RWPE1 (cell line): Measurements from ENCODE around the gene SLC16A13.

Experiments used
- CTCF ChIA-PET: fragments of 350-600 bp; sonication (Branson Sonifier 250); formaldehyde crosslinking; extraction: SDS; loops from one replicate; lab custom pipeline; 2021; lab: Yijun Ruan, JAX
- POLR2A ChIA-PET: fragments of 400-600 bp; formaldehyde crosslinking; extraction: SDS; loops from one replicate; lab custom pipeline; 2020; ENCODE audit warnings: antibody characterized with exemption; ENCODE audit not compliant: low non-redundant PET; lab: Yijun Ruan, JAX
- DNase-seq: peaks from one replicate; pipeline ENCODE4 v3.0.0; 2012; ENCODE audit warnings: low spot score
- H3K27ac ChIP-seq: fragments of 450-650 bp; 2 replicates; pipeline ENCODE4 v1.5.1; 2017
- CTCF ChIP-seq: fragments of 450-650 bp; conservative IDR thresholded peaks from 2 replicates; pipeline ENCODE4 v1.5.1; 2017; ENCODE audit warnings: low read depth, mild to moderate bottlenecking

Gene SLC16A13

GRCh38 chr17:7011415-7011814 is 24.4 kb upstream of the SLC16A13 start:
- POLR2A ChIA-PET, result no interaction called here
- H3K27ac ChIP-seq, result no peak overlapping the region
- CTCF ChIA-PET, result interaction anchor here (0.5 to 1.5 kb wide), 2 partner anchors 53 to 97 kb away, joined by 3 to 5 read pairs; no protein-coding TSS in a partner anchor
- no peak for DNase-seq
- TF ChIP-seq CTCF, result no peak

- DNase-seq, result no peak
- TF ChIP-seq CTCF, result no peak
- peak overlapping the region; percentile 95 for H3K27ac ChIP-seq
- ChIA-PET CTCF (interaction anchor here (0.6 to 1.5 kb wide), 2 partner anchors 26 to 98 kb away, joined by 5 read pairs; no protein-coding TSS in a partner anchor), POLR2A (no interaction called here)
Observed at GRCh38 chr17:7011942-7012254, 23.9 kb upstream of the SLC16A13 start.

GRCh38 chr17:7014261-7014994 is 21.4 kb upstream of the SLC16A13 start:
- peak; percentile 83 for TF ChIP-seq CTCF
- ChIA-PET CTCF (interaction anchor here (0.6 kb wide), 2 partner anchors 131 to 282 kb away, joined by 4 read pairs; no protein-coding TSS in a partner anchor), POLR2A (interaction anchor here (0.6 kb wide), 1 partner anchor 441 kb away, joined by 4 read pairs; no protein-coding TSS in a partner anchor)
- DNase-seq, result peak; percentile 90
- H3K27ac ChIP-seq, result peak overlapping the region; percentile 95

GRCh38 chr17:7014995-7015958 is 20.5 kb upstream of the SLC16A13 start:
- ChIA-PET POLR2A (no interaction called here), CTCF (interaction anchor here (0.5 kb wide), 1 partner anchor 395 kb away, joined by 3 read pairs; no protein-coding TSS in a partner anchor)
- DNase-seq, result no peak
- TF ChIP-seq CTCF, result peak; percentile 41; the same call in 1 of the 2 replicates
- peak overlapping the region; percentile 95 for H3K27ac ChIP-seq

GRCh38 chr17:7016418-7016817 is 19.4 kb upstream of the SLC16A13 start:
- TF ChIP-seq CTCF, result no peak
- ChIA-PET CTCF (interaction anchor here (0.8 kb wide), 1 partner anchor 12 kb away, joined by 3 read pairs; no protein-coding TSS in a partner anchor), POLR2A (no interaction called here)
- DNase-seq, result no peak
- H3K27ac ChIP-seq, result peak overlapping the region; percentile 43
